Peyer's patch (tissue), 4 donors: ENCODE measurements around the gene FRS2. TPM values are rescaled to one million over a fixed set of nuclear protein-coding genes. Genes with fewer than 3 reads are reported as not detected.

ENCODE experiments used
- DNase-seq, 3 donors: peaks; one replicate each; pipeline ENCODE4 v3.0.0-alpha.2; 2017 to 2019
- H3K27ac ChIP-seq, 4 donors: fragments of 200-600 bp; sonication (generic); one replicate each; pipeline ENCODE4 v1.5.1; 2016 to 2019
- H3K27me3 ChIP-seq, 2 donors: fragments of 200-600 bp; sonication (generic); one replicate each; pipeline ENCODE4 v1.5.1; 2019
- H3K36me3 ChIP-seq, 3 donors: fragments of 200-600 bp; sonication (generic); one replicate each; pipeline ENCODE4 v1.5.1; 2016 to 2019
- H3K4me1 ChIP-seq, 4 donors: fragments of 200-600 bp; sonication (generic); one replicate each; pipeline ENCODE4 v1.5.1; 2016 to 2019
- H3K4me3 ChIP-seq, 4 donors: fragments of 200-600 bp; sonication (generic); 1 replicate in 3 of 4; 2 replicates in 1 of 4; pipeline ENCODE4 v1.5.1; 2016 to 2019; ENCODE audit warnings: mild to moderate bottlenecking in 1 of 4
- H3K9me3 ChIP-seq, 4 donors: fragments of 200-600 bp; sonication (generic); one replicate each; pipeline ENCODE4 v1.5.1; 2016 to 2019; ENCODE audit warnings: mild to moderate bottlenecking in 1 of 4
- POLR2A ChIP-seq, 2 donors: fragments of 450-650 bp; IDR thresholded peaks; one replicate each; pipeline ENCODE4 v1.5.1; 2017; ENCODE audit warnings: antibody characterized with exemption in 2 of 2, mild to moderate bottlenecking in 2 of 2, moderate library complexity in 2 of 2
- total RNA-seq, 4 donors: library from RNA; depleted of rRNA; stranded (reverse); fragments of >200 nt; gene quantifications; one replicate each; pipeline ENCODE4 v1.1.0, GENCODE V29; 2016
- TF ChIP-seq, protein P1 (sequence below), 6 experiments: fragments of 450-650 bp in 4 of 6; fragments of 200-600 bp in 2 of 6; sonication (generic) in 1 of 6; IDR thresholded peaks; one replicate each; pipeline ENCODE4 v1.5.1; 2017 to 2019; ENCODE audit warnings: antibody characterized with exemption in 6 of 6, mild to moderate bottlenecking in 3 of 6, moderate library complexity in 1 of 6

FRS2 gene
- total RNA-seq, 4 donors from 2014 or later = 14.6 to 64.4 (median 43.2) TPM

DNA sequence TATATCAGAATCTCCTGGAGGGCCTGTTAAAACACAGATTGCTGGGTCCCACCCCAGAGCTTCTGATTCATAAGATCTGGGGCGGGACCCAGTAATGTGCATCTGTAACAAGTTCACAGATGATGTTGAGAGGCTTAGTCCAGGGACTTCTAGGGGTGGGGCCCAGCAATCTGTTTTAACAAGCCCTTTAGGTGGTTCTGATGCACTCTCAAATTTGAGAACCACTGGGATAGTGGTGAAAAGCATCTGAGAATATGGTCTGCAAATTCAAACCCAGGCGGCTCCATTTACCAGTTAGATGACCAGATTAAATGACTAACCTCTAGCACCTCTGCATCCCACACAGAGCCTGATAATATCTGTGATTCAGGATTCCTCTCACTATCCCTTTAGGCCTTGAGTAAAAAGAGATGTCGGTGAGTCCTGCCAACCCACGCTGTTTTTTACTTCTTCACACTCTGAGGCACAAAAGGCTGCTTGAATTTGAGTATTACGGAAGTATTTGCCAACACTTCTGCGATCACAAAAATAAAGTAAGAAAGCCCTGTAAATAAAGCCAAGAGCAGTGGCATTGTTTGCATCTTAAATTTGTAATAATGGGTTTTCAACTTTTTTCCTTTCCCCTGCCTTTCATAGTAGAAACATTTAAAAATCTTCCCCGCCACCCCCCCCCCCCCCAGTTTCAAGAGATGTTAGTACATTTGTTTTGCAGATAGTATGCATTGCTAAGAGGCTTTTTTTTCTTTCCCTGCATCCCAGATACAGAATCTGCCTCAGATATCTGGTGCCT is 1.8 kb upstream of the FRS2 start:
- no peak overlapping the region for H3K27ac ChIP-seq
- peaks cover 0 to 25% (median 9%) of the 10 kb centered on the region in 4 donors for H3K4me1 ChIP-seq
- DNase-seq = no peak
- TF ChIP-seq POLR2A (IDR thresholded peaks at IDR 0.05) = no peak
- TF ChIP-seq, protein P1, sequence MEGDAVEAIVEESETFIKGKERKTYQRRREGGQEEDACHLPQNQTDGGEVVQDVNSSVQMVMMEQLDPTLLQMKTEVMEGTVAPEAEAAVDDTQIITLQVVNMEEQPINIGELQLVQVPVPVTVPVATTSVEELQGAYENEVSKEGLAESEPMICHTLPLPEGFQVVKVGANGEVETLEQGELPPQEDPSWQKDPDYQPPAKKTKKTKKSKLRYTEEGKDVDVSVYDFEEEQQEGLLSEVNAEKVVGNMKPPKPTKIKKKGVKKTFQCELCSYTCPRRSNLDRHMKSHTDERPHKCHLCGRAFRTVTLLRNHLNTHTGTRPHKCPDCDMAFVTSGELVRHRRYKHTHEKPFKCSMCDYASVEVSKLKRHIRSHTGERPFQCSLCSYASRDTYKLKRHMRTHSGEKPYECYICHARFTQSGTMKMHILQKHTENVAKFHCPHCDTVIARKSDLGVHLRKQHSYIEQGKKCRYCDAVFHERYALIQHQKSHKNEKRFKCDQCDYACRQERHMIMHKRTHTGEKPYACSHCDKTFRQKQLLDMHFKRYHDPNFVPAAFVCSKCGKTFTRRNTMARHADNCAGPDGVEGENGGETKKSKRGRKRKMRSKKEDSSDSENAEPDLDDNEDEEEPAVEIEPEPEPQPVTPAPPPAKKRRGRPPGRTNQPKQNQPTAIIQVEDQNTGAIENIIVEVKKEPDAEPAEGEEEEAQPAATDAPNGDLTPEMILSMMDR (IDR thresholded peaks at IDR 0.05) = no peak
- no peaks in the 10 kb centered on the region for H3K9me3 ChIP-seq
- H3K36me3 ChIP-seq = no peaks in the 10 kb centered on the region
- H3K27me3 ChIP-seq = no peaks in the 10 kb centered on the region
- no peak overlapping the region for H3K4me3 ChIP-seq

DNA sequence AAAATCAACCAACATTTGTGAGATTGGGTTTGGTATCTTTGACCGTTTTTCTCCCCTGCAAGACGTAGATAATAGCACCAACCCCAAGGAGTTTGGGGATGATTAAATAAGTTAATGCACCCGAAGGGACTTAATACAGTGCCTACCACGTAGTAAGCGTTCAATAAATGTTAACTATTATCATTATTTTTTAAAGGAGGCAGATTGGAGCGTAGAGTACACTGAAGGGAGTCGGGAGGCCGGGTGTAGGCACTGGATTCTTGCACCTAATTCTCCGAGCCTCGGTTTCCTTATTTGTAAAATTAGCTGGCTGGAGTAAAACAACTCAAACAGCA is 367 bp upstream of the FRS2 start:
- Histone ChIP-seq H3K27ac (peak overlapping the region; percentile 82 to 86 (median 85)), H3K9me3 (no peaks in the 10 kb centered on the region), H3K4me1 (peaks cover 0 to 33% (median 9%) of the 10 kb centered on the region in 4 donors), H3K27me3 (no peaks in the 10 kb centered on the region), H3K4me3 (peak overlapping the region; percentile 70 to 84 (median 83)), H3K36me3 (no peaks in the 10 kb centered on the region)
- DNase-seq = no peak
- TF ChIP-seq POLR2A (IDR thresholded peaks at IDR 0.05) = no peak
- TF ChIP-seq, protein P1 (IDR thresholded peaks at IDR 0.05) = no peak

DNA sequence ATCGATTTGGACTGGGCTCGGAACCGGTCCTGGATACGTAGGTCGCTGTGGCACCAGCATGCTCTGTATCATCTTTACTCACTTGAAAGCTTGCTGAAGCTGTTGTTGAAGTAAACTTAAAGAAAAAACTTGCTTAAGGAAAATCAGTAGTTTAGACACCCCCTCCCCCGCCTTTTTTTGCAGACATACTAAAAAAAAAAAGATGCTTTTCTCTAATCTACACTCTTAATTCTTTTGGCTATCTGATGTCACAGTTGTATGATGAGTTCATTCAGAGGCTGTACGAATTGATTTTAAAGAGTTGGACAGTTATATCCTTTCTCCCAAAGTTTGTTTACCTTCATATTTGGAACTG is 865 bp downstream of the FRS2 start:
- Histone ChIP-seq H3K36me3 (no peaks in the 10 kb centered on the region), H3K9me3 (no peaks in the 10 kb centered on the region), H3K4me1 (peaks cover 0 to 44% (median 9%) of the 10 kb centered on the region in 4 donors), H3K4me3 (peak overlapping the region; percentile 70 to 84 (median 83)), H3K27ac (peak overlapping the region in 3 of 4 donors; percentile 84 to 86 (median 86)), H3K27me3 (no peaks in the 10 kb centered on the region)
- no peak for TF ChIP-seq POLR2A (IDR thresholded peaks at IDR 0.05)
- TF ChIP-seq, protein P1 (IDR thresholded peaks at IDR 0.05) = no peak
- DNase-seq = no peak

DNA sequence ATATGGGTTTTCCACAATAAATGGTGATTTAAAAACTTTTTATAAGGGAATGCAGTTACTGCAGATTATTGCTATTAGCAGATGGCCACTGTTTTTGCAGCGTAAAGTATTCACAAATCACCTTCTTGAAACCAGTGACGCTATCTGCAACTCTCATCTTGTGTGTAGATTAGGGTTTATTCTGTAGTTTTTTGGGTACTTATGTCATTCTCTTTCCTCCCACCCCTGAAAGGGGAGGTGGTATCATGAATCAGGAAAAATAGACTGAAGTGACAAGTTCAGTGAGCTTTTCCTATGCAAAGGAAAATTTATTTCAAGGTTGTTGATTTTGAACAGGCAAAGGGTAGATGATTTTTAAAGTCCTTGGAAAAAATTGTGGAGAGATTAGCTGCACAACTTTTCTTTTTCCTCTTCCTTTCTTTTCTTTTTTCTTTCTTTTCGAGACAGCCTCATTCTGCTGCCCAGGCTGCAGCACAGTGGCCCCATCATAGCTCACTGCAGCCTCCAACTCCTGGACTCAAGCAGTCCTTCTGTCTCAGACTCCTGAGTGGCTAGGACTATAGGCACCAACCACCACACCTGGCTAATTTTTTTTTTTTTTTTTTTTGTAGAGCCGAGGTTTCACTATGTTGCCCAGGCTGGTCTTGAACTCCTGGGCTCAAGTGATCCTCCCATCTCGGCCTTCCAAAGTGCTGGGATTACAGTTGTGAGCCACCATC is 1.6 kb downstream of the FRS2 start:
- no peak for TF ChIP-seq POLR2A (IDR thresholded peaks at IDR 0.05)
- TF ChIP-seq, protein P1 (IDR thresholded peaks at IDR 0.05) = no peak
- Histone ChIP-seq H3K27me3 (no peaks in the 10 kb centered on the region), H3K4me1 (peaks cover 0 to 46% (median 9%) of the 10 kb centered on the region in 4 donors), H3K36me3 (no peaks in the 10 kb centered on the region), H3K4me3 (peak overlapping the region in 2 of 4 donors; percentile 70 to 83), H3K27ac (no peak overlapping the region), H3K9me3 (no peaks in the 10 kb centered on the region)
- DNase-seq = no peak

DNA sequence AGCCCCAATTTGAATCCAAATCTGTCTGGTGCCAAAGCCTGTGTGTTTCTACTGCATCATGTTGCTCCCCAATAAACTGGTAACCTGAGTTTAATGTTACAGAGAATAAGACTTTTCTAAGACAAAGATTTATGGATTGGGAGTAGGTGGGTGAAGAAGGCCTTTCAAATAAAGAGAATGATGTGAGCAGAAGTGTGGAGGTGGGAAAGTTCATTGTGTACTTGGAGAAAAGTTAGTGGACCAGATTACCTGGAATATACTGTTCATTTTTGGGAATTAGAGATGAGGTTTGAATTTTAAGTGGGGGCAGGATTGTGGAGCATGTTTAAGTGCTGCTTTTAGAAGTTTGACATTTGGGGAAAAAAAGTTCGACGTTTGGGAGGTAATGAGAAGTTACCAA is 3.1 kb downstream of the FRS2 start:
- DNase-seq = no peak
- TF ChIP-seq, protein P1 (IDR thresholded peaks at IDR 0.05) = no peak
- TF ChIP-seq POLR2A (IDR thresholded peaks at IDR 0.05) = no peak
- H3K4me1 ChIP-seq = peaks cover 0 to 46% (median 9%) of the 10 kb centered on the region in 4 donors
- H3K27ac ChIP-seq = no peak overlapping the region
- no peaks in the 10 kb centered on the region for H3K9me3 ChIP-seq
- no peaks in the 10 kb centered on the region for H3K27me3 ChIP-seq
- H3K4me3 ChIP-seq = no peak overlapping the region
- H3K36me3 ChIP-seq = no peaks in the 10 kb centered on the region
